PC-3 (cell line): ENCODE data around the gene ENTPD7. TPM values are rescaled to one million over a fixed set of nuclear protein-coding genes. Genes with fewer than 3 reads are reported as not detected.
A peak's percentile ranks its signal among the peaks of the same experiment; 100 is the strongest.

Source experiments
- ATAC-seq: fragments of 200-7000 bp; cut with Tn5 transposase; 2 replicates; pipeline ENCODE4 v1.9.1; 2020; ENCODE audit warnings: mild to moderate bottlenecking, moderate library complexity
- BruUV-seq: library from RNA; stranded (reverse); fragments of 400-500 nt; replicated peaks from 2 replicates; lab custom pipeline; 2021; lab: Mats Ljungman, UMichigan
- CTCF ChIA-PET: fragments of 300-600 bp; sonication (Branson Sonifier 250); formaldehyde crosslinking; loops from one replicate; lab custom pipeline; 2022; ENCODE audit warnings: antibody characterized with exemption; lab: Charles Lee
- POLR2A ChIA-PET: fragments of 300-600 bp; sonication (Branson Sonifier 250); formaldehyde crosslinking; loops from one replicate; lab custom pipeline; 2022; ENCODE audit warnings: antibody characterized with exemption; ENCODE audit not compliant: unreplicated experiment; lab: Charles Lee
- DNase-seq: peaks from one replicate; pipeline ENCODE4 v3.0.0-alpha.2; 2015
- H2AFZ ChIP-seq: fragments of 300-600 bp; sonication (generic); 2 replicates; pipeline ENCODE4 v1.6.0; 2016; ENCODE audit warnings: antibody characterized with exemption, low read length
- H3F3A ChIP-seq: fragments of 300-600 bp; sonication (generic); one replicate; pipeline ENCODE4 v1.6.0; 2017; ENCODE audit warnings: antibody characterized with exemption, low read length, control low read depth, mild to moderate bottlenecking; ENCODE audit not compliant: unreplicated experiment
- H3K27ac ChIP-seq: fragments of 300-600 bp; sonication (generic); 2 replicates; pipeline ENCODE4 v1.5.1; 2016; ENCODE audit warnings: mild to moderate bottlenecking, low read length
- H3K27me3 ChIP-seq: fragments of 300-600 bp; sonication (generic); 2 replicates; pipeline ENCODE4 v1.6.1; 2016; ENCODE audit warnings: low read length, mixed read lengths
- H3K36me3 ChIP-seq: fragments of 300-600 bp; sonication (generic); 2 replicates; pipeline ENCODE4 v1.6.1; 2016; ENCODE audit warnings: low read depth, mixed run types, low read length, mixed read lengths
- H3K4me1 ChIP-seq: fragments of 300-600 bp; sonication (generic); 2 replicates; pipeline ENCODE4 v1.5.1; 2016; ENCODE audit warnings: low read length; ENCODE audit not compliant: insufficient read depth
- H3K4me2 ChIP-seq: fragments of 300-600 bp; sonication (generic); 2 replicates; pipeline ENCODE4 v1.6.0; 2016; ENCODE audit warnings: low read length
- H3K4me3 ChIP-seq: fragments of 300-600 bp; sonication (generic); 2 replicates; pipeline ENCODE4 v1.5.1; 2016; ENCODE audit warnings: mild to moderate bottlenecking, low read length, mixed read lengths
- H3K79me2 ChIP-seq: fragments of 300-600 bp; sonication (generic); 2 replicates; pipeline ENCODE4 v1.6.1; 2017; ENCODE audit warnings: low read length, mixed read lengths
- H3K9ac ChIP-seq: fragments of 300-600 bp; sonication (generic); 2 replicates; pipeline ENCODE4 v1.6.0; 2016; ENCODE audit warnings: mild to moderate bottlenecking, low read length
- H3K9me2 ChIP-seq: fragments of 300-600 bp; sonication (generic); replicated peaks from 2 replicates; pipeline ENCODE4 v1.6.1; 2016; ENCODE audit warnings: mixed run types, low read length, mixed read lengths
- H3K9me3 ChIP-seq: fragments of 300-600 bp; sonication (generic); 2 replicates; pipeline ENCODE4 v1.6.1; 2016; ENCODE audit warnings: low read length, mixed read lengths
- H4K20me1 ChIP-seq: fragments of 300-600 bp; sonication (generic); 2 replicates; pipeline ENCODE4 v1.6.1; 2016; ENCODE audit warnings: low read length, mixed read lengths
- CTCF ChIP-seq: fragments of 300-600 bp; sonication (generic); conservative IDR thresholded peaks from 2 replicates; pipeline ENCODE4 v1.5.1; 2017; ENCODE audit warnings: antibody characterized with exemption, low read depth, mild to moderate bottlenecking, low read length
- EZH2 ChIP-seq: fragments of 300-600 bp; sonication (generic); IDR thresholded peaks from one replicate; pipeline ENCODE4 v1.6.1; 2017; ENCODE audit warnings: antibody characterized with exemption, mild to moderate bottlenecking, low read length; ENCODE audit not compliant: unreplicated experiment
- EZH2phosphoT487 ChIP-seq: fragments of 300-600 bp; sonication (generic); IDR thresholded peaks from 2 replicates; pipeline ENCODE4 v1.6.1; 2018; ENCODE audit warnings: mild to moderate bottlenecking, antibody characterized with exemption, low read length, borderline replicate concordance
- intact Hi-C: fragments of 100-400 bp; cut with micrococcal nuclease; formaldehyde crosslinking; loops from 2 replicates; pipeline ENCODE4 v1.9.0; 2023
- total RNA-seq: library from RNA; depleted of rRNA; stranded (reverse); fragments of >200 nt; gene quantifications from 2 replicates; pipeline ENCODE4 v1.2.3, GENCODE V29; 2014

The ENTPD7 gene
- total RNA-seq, 1 experiment from 2014 or later, result 6.8 TPM

- no TSS peak for BruUV-seq
- no peaks in the 10 kb centered on the region for H3K9me3 ChIP-seq
- peak; percentile 66 for DNase-seq
- H3F3A ChIP-seq, result no peaks in the 10 kb centered on the region
- ChIA-PET POLR2A (no interaction called here), CTCF (interaction anchor here (0.6 kb wide), 1 partner anchor 80 kb away, joined by 3 read pairs; no protein-coding TSS in a partner anchor)
- H4K20me1 ChIP-seq, result no peaks in the 10 kb centered on the region
- peaks cover 11% of the 10 kb centered on the region; the same call in 1 of the 2 replicates for H3K36me3 ChIP-seq
- no peak overlapping the region for H3K27ac ChIP-seq
- H3K4me2 ChIP-seq, result no peak overlapping the region
- no peak for TF ChIP-seq EZH2
- TF ChIP-seq CTCF, result peak; percentile 70
- H3K4me3 ChIP-seq, result no peak overlapping the region
- no peaks in the 10 kb centered on the region for H3K79me2 ChIP-seq
- no peaks in the 10 kb centered on the region for H3K27me3 ChIP-seq
- no peaks in the 10 kb centered on the region for H3K9me2 ChIP-seq
- no peak overlapping the region for H3K9ac ChIP-seq
- no peak overlapping the region for H2AFZ ChIP-seq
- intact Hi-C loops, result loop anchor here (1.0 kb wide), 1 partner anchor 81 kb away; no protein-coding TSS in a partner anchor
- peak; percentile 92 for ATAC-seq
- H3K4me1 ChIP-seq, result no peaks in the 10 kb centered on the region
These were observed 51.9 kb downstream of the ENTPD7 start for GRCh38 chr10:99711129-99711719.

- intact Hi-C loops, result no loop called here
- Histone ChIP-seq H3K27ac (no peak overlapping the region), H3K4me3 (no peak overlapping the region), H3K36me3 (peaks cover 7% of the 10 kb centered on the region; the same call in 1 of the 2 replicates), H3K9ac (no peak overlapping the region), H3K9me3 (no peaks in the 10 kb centered on the region), H3K4me1 (no peaks in the 10 kb centered on the region), H2AFZ (no peak overlapping the region), H3K9me2 (no peaks in the 10 kb centered on the region), H3K4me2 (no peak overlapping the region), H4K20me1 (no peaks in the 10 kb centered on the region), H3K79me2 (no peaks in the 10 kb centered on the region), H3K27me3 (no peaks in the 10 kb centered on the region), H3F3A (no peaks in the 10 kb centered on the region)
- POLR2A ChIA-PET, result no interaction called here
- no peak for ATAC-seq
- CTCF ChIA-PET, result interaction anchor here (0.7 kb wide), 1 partner anchor 190 kb away, joined by 6 read pairs; no protein-coding TSS in a partner anchor
- BruUV-seq, result no TSS peak
- DNase-seq, result no peak
- TF ChIP-seq EZH2phosphoT487 (no peak), CTCF (no peak), EZH2 (no peak)
These were observed 55.1 kb downstream of the ENTPD7 start for GRCh38 chr10:99714446-99714845.

GRCh38 chr10:99720387-99720786 is 61.1 kb downstream of the ENTPD7 start:
- POLR2A ChIA-PET, result no interaction called here
- ATAC-seq (no peak), DNase-seq (no peak)
- no peaks in the 10 kb centered on the region for H3K4me1 ChIP-seq
- H3K9me2 ChIP-seq, result no peaks in the 10 kb centered on the region
- H2AFZ ChIP-seq, result no peak overlapping the region
- BruUV-seq, result no TSS peak
- H3K79me2 ChIP-seq, result no peaks in the 10 kb centered on the region
- intact Hi-C loops, result no loop called here
- H3K27me3 ChIP-seq, result no peaks in the 10 kb centered on the region
- H3K36me3 ChIP-seq, result peaks cover 9% of the 10 kb centered on the region
- CTCF ChIA-PET, result no interaction called here
- H3K9ac ChIP-seq, result no peak overlapping the region
- no peak overlapping the region for H3K4me3 ChIP-seq
- H3K27ac ChIP-seq, result no peak overlapping the region
- TF ChIP-seq EZH2 (no peak), EZH2phosphoT487 (no peak), CTCF (no peak)
- H3F3A ChIP-seq, result no peaks in the 10 kb centered on the region
- no peaks in the 10 kb centered on the region for H3K9me3 ChIP-seq
- H3K4me2 ChIP-seq, result no peak overlapping the region
- no peaks in the 10 kb centered on the region for H4K20me1 ChIP-seq
